GM12892 (cell line): ENCODE data around the gene ANK2.

Experiments
- POLR2AphosphoS5 ChIP-seq: IDR thresholded peaks from 2 replicates; pipeline ENCODE4 v1.6.1; 2011; ENCODE audit warnings: low read depth, low read length, control low read depth
- TAF1 ChIP-seq: IDR thresholded peaks from 2 replicates; pipeline ENCODE4 v1.6.1; 2011; ENCODE audit warnings: low read depth, mild to moderate bottlenecking, control low read depth, low read length, borderline replicate concordance

DNA sequence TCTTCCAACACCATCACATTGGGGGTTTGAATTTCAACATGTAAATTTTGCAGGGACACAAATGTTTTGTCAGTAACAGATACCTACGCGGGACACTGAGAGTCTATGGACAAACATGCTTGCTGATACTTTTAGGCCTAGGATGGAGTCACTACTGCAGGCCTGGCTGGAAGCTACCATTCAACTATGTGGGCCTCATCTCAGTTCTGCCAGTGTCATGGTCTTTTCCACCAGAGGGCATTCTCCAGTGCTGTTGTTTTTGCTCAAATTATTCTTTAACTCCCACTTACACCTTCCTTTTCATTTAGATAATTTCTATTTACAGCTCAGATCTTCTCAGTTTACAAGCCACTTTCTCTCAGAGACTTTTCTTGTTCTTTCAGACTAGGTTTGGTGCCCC lies 7.0 kb upstream of the ANK2 start:
- TF ChIP-seq TAF1 (no peak), POLR2AphosphoS5 (no peak)
